ENCODE results near the gene PALM.

Gene PALM

GRCh38 chr19:771332-771785, 62.6 kb downstream of the PALM start:
- Histone ChIP-seq H2BK5ac (ENCODE audit: low read depth, low read length, poor library complexity) (no peak overlapping the region), H3K9me3 (ENCODE audit: insufficient read depth, low read depth, low read length) (no peaks in the 10 kb centered on the region), H3K4me3 (ENCODE audit: low read depth, low read length) (no peak overlapping the region), H3K79me2 (ENCODE audit: control insufficient read depth, insufficient read depth, low read length, poor library complexity) (no peaks in the 10 kb centered on the region), H3K4me1 (ENCODE audit: control insufficient read depth in 1 of 2, insufficient read depth in 2 of 2, low read length in 2 of 2) (peaks cover 5 to 11% of the 10 kb centered on the region in 2 experiments), H2BK12ac (ENCODE audit: low read length) (no peak overlapping the region), H4K91ac (ENCODE audit: low read depth, low read length) (no peak overlapping the region), H3K14ac (ENCODE audit: low read length) (no peak overlapping the region), H3K4ac (ENCODE audit: low read depth, low read length) (no peak overlapping the region), H3K4me2 (ENCODE audit: low read length) (no peak overlapping the region), H3K18ac (ENCODE audit: low read length) (no peak overlapping the region), H4K12ac (ENCODE audit: low read depth, low read length) (no peak overlapping the region), H3K27me3 (ENCODE audit: insufficient read depth, low read length) (no peaks in the 10 kb centered on the region), H2AFZ (ENCODE audit: insufficient read depth, low read length, poor library complexity) (no peak overlapping the region), H2AK5ac (ENCODE audit: low read length) (no peak overlapping the region), H3K27ac (ENCODE audit: low read depth, low read length) (no peak overlapping the region), H2BK120ac (ENCODE audit: insufficient read depth, low read length, poor library complexity) (no peak overlapping the region), H3K36me3 (ENCODE audit: control insufficient read depth in 1 of 2, insufficient read depth in 2 of 2, low read length in 2 of 2) (no peaks in the 10 kb centered on the region), H3K9ac (ENCODE audit: low read length) (no peak overlapping the region), H4K8ac (ENCODE audit: low read depth, low read length) (no peak overlapping the region), H3K23ac (ENCODE audit: low read length) (no peak overlapping the region), H3K79me1 (ENCODE audit: low read length) (peaks cover 9% of the 10 kb centered on the region)
- DNase-seq = peak; percentile 38 to 65
- no CpG with 5 or more reads among the region's 6 CpGs for WGBS (ENCODE audit: extremely low coverage, insufficient coverage, insufficient read length)

GRCh38 chr19:772063-772462, 63.3 kb downstream of the PALM start:
- Histone ChIP-seq H2AFZ (ENCODE audit: insufficient read depth, low read length, poor library complexity) (no peak overlapping the region), H3K4ac (ENCODE audit: low read depth, low read length) (no peak overlapping the region), H2BK5ac (ENCODE audit: low read depth, low read length, poor library complexity) (no peak overlapping the region), H3K27me3 (ENCODE audit: insufficient read depth, low read length) (no peaks in the 10 kb centered on the region), H4K8ac (ENCODE audit: low read depth, low read length) (no peak overlapping the region), H3K9me3 (ENCODE audit: insufficient read depth, low read depth, low read length) (no peaks in the 10 kb centered on the region), H3K14ac (ENCODE audit: low read length) (no peak overlapping the region), H3K79me2 (ENCODE audit: control insufficient read depth, insufficient read depth, low read length, poor library complexity) (no peaks in the 10 kb centered on the region), H3K4me3 (ENCODE audit: low read depth, low read length) (no peak overlapping the region), H3K18ac (ENCODE audit: low read length) (no peak overlapping the region), H3K23ac (ENCODE audit: low read length) (no peak overlapping the region), H4K12ac (ENCODE audit: low read depth, low read length) (no peak overlapping the region), H3K4me2 (ENCODE audit: low read length) (no peak overlapping the region), H3K79me1 (ENCODE audit: low read length) (peaks cover 9% of the 10 kb centered on the region), H2AK5ac (ENCODE audit: low read length) (peak overlapping the region; percentile 90), H3K27ac (ENCODE audit: low read depth, low read length) (no peak overlapping the region), H3K9ac (ENCODE audit: low read length) (no peak overlapping the region), H3K36me3 (ENCODE audit: control insufficient read depth in 1 of 2, insufficient read depth in 2 of 2, low read length in 2 of 2) (no peaks in the 10 kb centered on the region), H2BK12ac (ENCODE audit: low read length) (peak overlapping the region; percentile 67), H2BK120ac (ENCODE audit: insufficient read depth, low read length, poor library complexity) (no peak overlapping the region), H3K4me1 (ENCODE audit: control insufficient read depth in 1 of 2, insufficient read depth in 2 of 2, low read length in 2 of 2) (peaks cover 5 to 11% of the 10 kb centered on the region in 2 experiments), H4K91ac (ENCODE audit: low read depth, low read length) (no peak overlapping the region)
- no CpG with 5 or more reads among the region's 5 CpGs for WGBS (ENCODE audit: extremely low coverage, insufficient coverage, insufficient read length)
- no peak for DNase-seq

GRCh38 chr19:772730-773436, 64.1 kb downstream of the PALM start:
- Histone ChIP-seq H3K27me3 (ENCODE audit: insufficient read depth, low read length) (no peaks in the 10 kb centered on the region), H3K4me3 (ENCODE audit: low read depth, low read length) (no peak overlapping the region), H2BK5ac (ENCODE audit: low read depth, low read length, poor library complexity) (no peak overlapping the region), H2BK120ac (ENCODE audit: insufficient read depth, low read length, poor library complexity) (no peak overlapping the region), H2BK12ac (ENCODE audit: low read length) (no peak overlapping the region), H3K4me2 (ENCODE audit: low read length) (no peak overlapping the region), H4K8ac (ENCODE audit: low read depth, low read length) (no peak overlapping the region), H3K79me1 (ENCODE audit: low read length) (peaks cover 7% of the 10 kb centered on the region), H3K36me3 (ENCODE audit: control insufficient read depth in 1 of 2, insufficient read depth in 2 of 2, low read length in 2 of 2) (no peaks in the 10 kb centered on the region), H3K9ac (ENCODE audit: low read length) (no peak overlapping the region), H4K12ac (ENCODE audit: low read depth, low read length) (no peak overlapping the region), H3K14ac (ENCODE audit: low read length) (no peak overlapping the region), H2AK5ac (ENCODE audit: low read length) (peak overlapping the region; percentile 0), H2AFZ (ENCODE audit: insufficient read depth, low read length, poor library complexity) (no peak overlapping the region), H3K23ac (ENCODE audit: low read length) (no peak overlapping the region), H3K4me1 (ENCODE audit: control insufficient read depth in 1 of 2, insufficient read depth in 2 of 2, low read length in 2 of 2) (peaks cover 6 to 10% of the 10 kb centered on the region in 2 experiments), H4K91ac (ENCODE audit: low read depth, low read length) (no peak overlapping the region), H3K27ac (ENCODE audit: low read depth, low read length) (no peak overlapping the region), H3K9me3 (ENCODE audit: insufficient read depth, low read depth, low read length) (no peaks in the 10 kb centered on the region), H3K4ac (ENCODE audit: low read depth, low read length) (no peak overlapping the region), H3K18ac (ENCODE audit: low read length) (no peak overlapping the region), H3K79me2 (ENCODE audit: control insufficient read depth, insufficient read depth, low read length, poor library complexity) (no peaks in the 10 kb centered on the region)
- no peak for DNase-seq
- WGBS (ENCODE audit: extremely low coverage, insufficient coverage, insufficient read length) = no CpG with 5 or more reads among the region's 18 CpGs

GRCh38 chr19:776549-776948, 67.8 kb downstream of the PALM start:
- no CpG with 5 or more reads among the region's 18 CpGs for WGBS (ENCODE audit: extremely low coverage, insufficient coverage, insufficient read length)
- no peak overlapping the region for H2BK5ac ChIP-seq (ENCODE audit: low read depth, low read length, poor library complexity)
- peaks cover 11 to 14% of the 10 kb centered on the region in 2 experiments for H3K4me1 ChIP-seq (ENCODE audit: control insufficient read depth in 1 of 2, insufficient read depth in 2 of 2, low read length in 2 of 2)

More at GRCh38 chr19:776549-776948, 67.8 kb downstream of the PALM start:
- no peaks in the 10 kb centered on the region for H3K9me3 ChIP-seq (ENCODE audit: insufficient read depth, low read depth, low read length)
- H3K4me2 ChIP-seq (ENCODE audit: low read length) = no peak overlapping the region
- no peak overlapping the region for H3K23ac ChIP-seq (ENCODE audit: low read length)
- no peak overlapping the region for H3K27ac ChIP-seq (ENCODE audit: low read depth, low read length)
- no peak overlapping the region for H3K4ac ChIP-seq (ENCODE audit: low read depth, low read length)
- H2AFZ ChIP-seq (ENCODE audit: insufficient read depth, low read length, poor library complexity) = no peak overlapping the region
- H3K14ac ChIP-seq (ENCODE audit: low read length) = no peak overlapping the region
- no peak overlapping the region for H3K9ac ChIP-seq (ENCODE audit: low read length)
- no peaks in the 10 kb centered on the region for H3K36me3 ChIP-seq (ENCODE audit: control insufficient read depth in 1 of 2, insufficient read depth in 2 of 2, low read length in 2 of 2)
- no peak overlapping the region for H4K91ac ChIP-seq (ENCODE audit: low read depth, low read length)
- H3K4me3 ChIP-seq (ENCODE audit: low read depth, low read length) = no peak overlapping the region
- no peak overlapping the region for H4K12ac ChIP-seq (ENCODE audit: low read depth, low read length)
- no peak overlapping the region for H2BK12ac ChIP-seq (ENCODE audit: low read length)
- H4K8ac ChIP-seq (ENCODE audit: low read depth, low read length) = no peak overlapping the region
- no peak overlapping the region for H2BK120ac ChIP-seq (ENCODE audit: insufficient read depth, low read length, poor library complexity)
- no peak overlapping the region for H2AK5ac ChIP-seq (ENCODE audit: low read length)
- DNase-seq = peak in 1 of 2 donors; percentile 12
- no peak overlapping the region for H3K18ac ChIP-seq (ENCODE audit: low read length)
- H3K79me1 ChIP-seq (ENCODE audit: low read length) = peaks cover 10% of the 10 kb centered on the region
- H3K27me3 ChIP-seq (ENCODE audit: insufficient read depth, low read length) = no peaks in the 10 kb centered on the region
- H3K79me2 ChIP-seq (ENCODE audit: control insufficient read depth, insufficient read depth, low read length, poor library complexity) = peaks cover 5% of the 10 kb centered on the region
